ENCODE measurements around the gene BPIFA1. TPM values are rescaled to one million over a fixed set of nuclear protein-coding genes. Genes with fewer than 3 reads are reported as not detected.

BPIFA1 gene
- total RNA-seq, 1 donor from 2014 or later: not detected

- intact Hi-C loops (cut with DNase I): no loop called here
- ATAC-seq: no peak
- DNase-seq (ENCODE audit: low spot score): no peak
Observed at GRCh38 chr20:33237989-33238388, 2.2 kb downstream of the BPIFA1 start.

GRCh38 chr20:33239418-33239817 lies 3.6 kb downstream of the BPIFA1 start:
- intact Hi-C loops (cut with DNase I): no loop called here
- DNase-seq (ENCODE audit: low spot score) (no peak), ATAC-seq (no peak)

DNA sequence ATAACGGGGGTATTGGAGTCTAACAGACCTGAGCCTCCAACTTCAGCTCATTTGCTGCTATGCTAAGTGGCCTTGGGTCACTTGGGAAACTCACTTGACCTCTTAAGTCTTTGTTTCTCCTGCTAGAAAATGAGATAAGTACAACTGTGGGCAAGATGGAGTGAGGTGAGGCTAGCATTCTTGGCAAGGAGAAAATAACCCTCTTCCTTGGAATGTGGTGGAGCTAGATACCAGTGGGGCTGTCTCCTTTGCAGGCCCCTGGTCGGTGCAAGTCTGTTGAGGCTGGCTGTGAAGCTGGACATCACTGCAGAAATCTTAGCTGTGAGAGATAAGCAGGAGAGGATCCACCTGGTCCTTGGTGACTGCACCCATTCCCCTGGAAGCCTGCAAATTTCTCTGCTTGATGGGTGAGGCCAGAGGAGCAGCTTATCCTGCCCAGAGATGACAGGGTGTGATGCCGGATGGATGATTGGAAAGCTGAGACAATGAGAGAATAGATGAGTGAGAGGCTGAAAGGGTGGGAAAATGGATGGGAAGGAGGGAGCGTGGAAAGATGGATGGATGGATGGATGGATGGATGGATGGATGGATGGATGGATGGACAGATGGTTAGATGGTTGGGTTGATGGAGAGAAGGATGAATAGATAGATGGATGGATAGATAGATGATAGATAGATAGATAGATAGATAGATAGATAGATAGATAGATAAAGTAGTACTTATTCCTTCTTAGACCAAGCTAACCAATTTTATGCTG lies 4.4 kb downstream of the BPIFA1 start:
- ATAC-seq (no peak), DNase-seq (ENCODE audit: low spot score) (no peak)
- intact Hi-C loops (cut with DNase I): no loop called here

- intact Hi-C loops (cut with DNase I): no loop called here
- DNase-seq (ENCODE audit: low spot score) (no peak), ATAC-seq (no peak)
Observed at GRCh38 chr20:33240923-33241322, 5.1 kb downstream of the BPIFA1 start.

DNA sequence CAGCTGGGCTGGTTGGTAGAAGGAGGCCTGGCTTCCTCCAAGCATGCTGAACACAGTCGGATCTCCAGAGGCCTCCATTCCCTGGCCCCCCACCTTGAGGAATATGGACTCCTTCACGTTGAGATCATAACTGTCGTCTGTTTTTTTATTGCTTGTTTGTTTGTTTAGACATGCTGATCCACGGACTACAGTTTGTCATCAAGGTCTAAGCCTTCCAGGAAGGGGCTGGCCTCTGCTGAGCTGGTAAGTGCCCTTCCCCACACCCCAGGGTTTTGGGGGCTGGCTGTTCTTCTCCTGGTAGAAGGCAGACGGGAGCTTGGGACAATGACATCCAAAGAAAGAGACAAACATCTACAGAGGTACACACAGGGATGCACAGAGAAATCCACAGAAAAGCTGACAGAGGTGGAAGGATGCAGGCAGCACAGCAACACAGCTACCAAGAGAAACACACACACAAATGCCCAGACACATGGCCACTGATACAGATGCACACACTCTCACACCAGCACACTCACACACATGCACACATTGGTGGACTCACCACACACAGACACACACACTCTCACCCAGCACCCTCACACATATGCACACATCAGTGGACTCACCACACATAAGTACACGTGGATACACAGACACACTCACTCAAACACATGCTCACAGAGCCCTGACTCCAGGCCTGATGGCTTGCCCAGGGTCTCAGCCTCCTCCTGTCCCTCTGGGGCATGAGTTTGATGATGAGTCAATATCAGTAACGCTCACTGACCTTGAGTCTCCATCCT lies 6.7 kb downstream of the BPIFA1 start:
- ATAC-seq: no peak
- intact Hi-C loops (cut with DNase I): no loop called here
- DNase-seq (ENCODE audit: low spot score): no peak

DNA sequence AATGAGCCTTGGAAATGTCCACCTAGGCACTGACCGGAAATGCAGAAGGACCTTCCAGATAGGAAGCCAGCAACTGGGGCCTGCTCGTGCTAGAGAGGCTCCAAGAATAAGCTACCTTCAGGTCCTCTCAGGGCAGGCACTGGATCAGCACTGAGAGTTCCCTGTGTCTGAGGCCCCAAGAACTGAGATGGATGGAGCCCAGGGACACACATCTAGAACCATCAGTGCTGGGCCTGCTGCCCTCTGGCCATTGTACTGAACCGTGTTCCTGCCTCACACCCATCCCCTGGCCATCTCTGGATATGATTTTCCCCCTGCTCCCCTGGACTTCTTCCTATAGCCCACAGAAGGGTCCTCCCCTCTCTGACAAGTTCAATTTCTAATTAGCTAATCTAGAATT lies 10.3 kb downstream of the BPIFA1 start:
- intact Hi-C loops (cut with DNase I): no loop called here
- DNase-seq (ENCODE audit: low spot score): no peak
- ATAC-seq: no peak

- ATAC-seq (no peak), DNase-seq (ENCODE audit: low spot score) (no peak)
- intact Hi-C loops (cut with DNase I): no loop called here
Observed at GRCh38 chr20:33249456-33249855, 13.7 kb downstream of the BPIFA1 start.

DNA sequence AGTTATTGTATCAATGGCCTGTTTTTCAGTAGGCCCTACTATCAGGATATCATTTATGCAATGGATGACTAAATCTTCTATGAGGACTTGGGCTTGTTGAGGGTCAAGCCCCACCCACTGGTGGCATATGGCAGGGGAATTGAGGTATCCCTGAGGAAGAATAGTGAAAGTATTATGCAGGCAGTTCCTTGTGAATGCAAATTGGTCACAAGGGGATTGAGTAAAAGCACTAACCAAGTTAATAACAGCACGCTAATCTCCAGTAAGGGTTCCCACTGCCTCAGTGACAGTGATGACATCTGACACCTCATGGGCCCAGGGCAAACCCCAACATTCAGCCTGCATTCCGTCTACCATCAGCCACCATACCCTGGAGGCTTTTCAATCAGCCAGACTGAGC lies 14.9 kb downstream of the BPIFA1 start:
- DNase-seq (ENCODE audit: low spot score): no peak
- no peak for ATAC-seq
- intact Hi-C loops (cut with DNase I): no loop called here

- no peak for DNase-seq (ENCODE audit: low spot score)
- ATAC-seq: no peak
- intact Hi-C loops (cut with DNase I): no loop called here
Observed at GRCh38 chr20:33251496-33251895, 15.7 kb downstream of the BPIFA1 start.

DNA sequence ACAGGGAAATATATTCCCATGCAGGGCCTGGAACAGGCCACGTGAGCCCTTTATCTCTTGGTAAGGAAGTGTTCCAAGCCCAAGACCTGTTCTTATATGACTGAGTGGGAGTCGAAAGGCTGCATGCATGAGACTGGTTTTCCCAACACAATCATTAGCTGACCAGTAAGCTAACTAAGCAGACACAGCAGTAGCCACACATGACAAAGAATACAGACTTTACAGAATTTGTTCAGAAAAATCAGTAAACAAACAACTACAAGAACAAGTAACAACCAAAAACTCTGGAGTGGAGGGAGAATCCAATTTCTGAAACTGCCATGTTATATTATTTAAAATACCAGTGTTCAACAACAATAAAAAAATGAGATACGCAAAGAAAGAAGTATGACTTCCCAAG lies 16.7 kb downstream of the BPIFA1 start:
- ATAC-seq (no peak), DNase-seq (ENCODE audit: low spot score) (no peak)
- intact Hi-C loops (cut with DNase I): no loop called here

DNA sequence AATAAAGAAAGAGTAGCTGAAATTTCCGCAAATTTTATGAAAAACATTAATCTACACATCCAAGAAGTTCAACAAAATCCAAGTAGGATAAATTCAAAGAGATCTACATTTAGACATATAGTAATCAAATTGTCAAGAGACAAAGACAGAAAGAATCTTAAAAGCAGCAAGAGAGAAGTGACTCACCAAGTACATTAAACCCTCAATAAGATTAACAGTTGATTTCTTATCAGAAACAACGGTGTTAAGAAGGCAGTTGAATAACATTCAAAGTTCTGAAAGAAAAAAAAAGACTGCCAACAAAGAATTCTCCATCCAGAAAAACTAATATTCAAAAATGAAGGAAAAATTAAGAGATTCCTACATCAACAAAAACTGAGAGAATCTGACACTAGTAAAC lies 19.2 kb downstream of the BPIFA1 start:
- no peak for ATAC-seq
- DNase-seq (ENCODE audit: low spot score): no peak
- intact Hi-C loops (cut with DNase I): no loop called here

DNA sequence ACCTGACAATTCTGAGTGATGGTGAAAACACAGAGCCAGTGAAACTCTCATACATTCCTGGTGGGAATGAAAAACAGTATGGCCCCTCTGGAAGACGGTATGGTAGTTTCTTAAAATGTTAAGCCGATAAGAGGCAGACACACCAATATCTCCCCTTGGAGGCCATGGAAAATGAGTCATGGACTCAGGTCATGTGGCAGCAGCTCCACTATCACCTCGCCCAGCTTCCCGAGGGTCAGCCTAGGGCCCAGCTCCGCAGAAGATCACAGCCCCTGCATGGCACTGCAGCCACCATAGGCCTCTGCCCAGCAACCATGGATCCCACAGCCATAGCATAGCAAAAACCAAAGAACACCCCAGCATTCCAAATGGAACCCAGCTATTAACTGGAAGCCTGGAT lies 21.4 kb downstream of the BPIFA1 start:
- ATAC-seq (no peak), DNase-seq (ENCODE audit: low spot score) (no peak)
- intact Hi-C loops (cut with DNase I): no loop called here

- intact Hi-C loops (cut with DNase I): no loop called here
- DNase-seq (ENCODE audit: low spot score) (no peak), ATAC-seq (no peak)
Observed at GRCh38 chr20:33259371-33259770, 23.6 kb downstream of the BPIFA1 start.

- intact Hi-C loops (cut with DNase I): no loop called here
- no peak for DNase-seq (ENCODE audit: low spot score)
- no peak for ATAC-seq
Observed at GRCh38 chr20:33261465-33261864, 25.7 kb downstream of the BPIFA1 start.

DNA sequence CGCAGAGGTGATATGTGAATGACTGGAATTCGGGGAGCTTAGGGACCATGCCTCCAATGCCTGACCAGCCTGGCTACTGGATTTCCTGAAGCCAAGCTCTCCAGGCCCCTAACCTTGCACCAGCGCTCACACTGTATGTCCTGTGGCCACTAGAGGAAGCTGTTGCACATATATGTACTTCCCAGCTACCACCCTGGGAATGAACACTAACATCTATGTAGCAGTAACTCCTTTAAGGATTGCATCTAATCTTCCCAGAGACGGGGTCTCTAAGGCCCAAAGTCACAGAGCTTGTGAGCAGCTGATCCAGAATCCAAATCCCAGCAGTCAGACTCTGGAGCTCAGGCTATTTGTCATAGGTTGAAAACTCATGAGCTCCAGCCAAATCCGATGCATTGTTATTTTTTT lies 26.9 kb downstream of the BPIFA1 start:
- DNase-seq (ENCODE audit: low spot score) (no peak), ATAC-seq (no peak)
- intact Hi-C loops (cut with DNase I): no loop called here

DNA sequence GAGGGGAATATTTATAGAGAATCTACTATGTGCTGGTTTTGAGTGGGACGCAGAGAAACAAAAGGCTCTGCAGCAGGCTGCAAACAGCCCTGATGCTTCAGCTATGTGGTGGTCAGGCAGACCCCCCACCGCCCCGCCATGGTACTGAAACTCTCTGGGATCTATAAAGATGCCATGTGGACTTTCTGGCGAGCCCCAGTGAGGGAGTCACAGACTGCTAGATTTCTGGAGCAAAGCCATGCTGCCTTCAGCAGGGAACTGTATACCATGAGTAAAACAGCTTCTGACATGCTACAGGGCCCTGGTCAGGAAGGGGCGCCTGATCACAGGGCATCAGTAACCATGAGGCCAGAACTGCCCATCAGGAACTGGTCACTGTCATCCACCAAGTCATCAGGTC lies 28.0 kb downstream of the BPIFA1 start:
- DNase-seq (ENCODE audit: low spot score) (no peak), ATAC-seq (no peak)
- intact Hi-C loops (cut with DNase I): no loop called here

GRCh38 chr20:33267701-33268100 lies 31.9 kb downstream of the BPIFA1 start:
- intact Hi-C loops (cut with DNase I): no loop called here
- no peak for DNase-seq (ENCODE audit: low spot score)
- ATAC-seq: no peak

DNA sequence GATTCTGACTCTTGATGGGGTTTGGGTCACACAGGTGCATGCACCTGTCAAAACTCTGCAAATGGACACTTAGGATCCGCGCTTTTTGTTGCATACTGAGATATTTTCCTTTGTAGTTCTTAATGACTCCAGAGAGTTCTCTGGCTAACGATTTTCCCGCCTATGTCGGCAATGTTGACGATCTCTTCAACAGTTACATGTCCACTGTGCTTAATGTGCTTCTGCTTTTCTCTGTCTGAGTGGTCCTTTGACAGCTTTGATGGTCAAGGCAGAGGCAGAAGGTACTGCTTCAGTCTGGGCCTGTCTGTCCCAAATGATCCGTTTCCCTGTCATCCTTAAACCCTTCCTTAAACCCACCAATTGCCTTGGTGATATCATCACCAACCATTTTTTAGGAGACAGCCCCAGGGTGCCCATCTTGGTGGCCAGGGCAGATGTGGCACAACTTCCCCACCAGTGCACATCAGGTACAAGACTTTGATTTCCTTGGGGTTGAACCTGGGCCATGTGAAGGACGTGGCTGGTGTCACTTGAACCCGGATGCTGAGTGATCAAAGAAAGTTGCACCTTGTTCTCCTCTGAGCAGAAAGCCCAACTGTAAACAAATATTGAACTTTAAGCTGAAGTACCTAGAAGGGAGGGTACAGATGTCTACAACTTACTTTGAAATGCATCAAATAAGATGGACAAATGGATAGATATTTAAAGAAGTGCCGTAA lies 36.5 kb downstream of the BPIFA1 start:
- DNase-seq (ENCODE audit: low spot score) (no peak), ATAC-seq (no peak)
- intact Hi-C loops (cut with DNase I): no loop called here

DNA sequence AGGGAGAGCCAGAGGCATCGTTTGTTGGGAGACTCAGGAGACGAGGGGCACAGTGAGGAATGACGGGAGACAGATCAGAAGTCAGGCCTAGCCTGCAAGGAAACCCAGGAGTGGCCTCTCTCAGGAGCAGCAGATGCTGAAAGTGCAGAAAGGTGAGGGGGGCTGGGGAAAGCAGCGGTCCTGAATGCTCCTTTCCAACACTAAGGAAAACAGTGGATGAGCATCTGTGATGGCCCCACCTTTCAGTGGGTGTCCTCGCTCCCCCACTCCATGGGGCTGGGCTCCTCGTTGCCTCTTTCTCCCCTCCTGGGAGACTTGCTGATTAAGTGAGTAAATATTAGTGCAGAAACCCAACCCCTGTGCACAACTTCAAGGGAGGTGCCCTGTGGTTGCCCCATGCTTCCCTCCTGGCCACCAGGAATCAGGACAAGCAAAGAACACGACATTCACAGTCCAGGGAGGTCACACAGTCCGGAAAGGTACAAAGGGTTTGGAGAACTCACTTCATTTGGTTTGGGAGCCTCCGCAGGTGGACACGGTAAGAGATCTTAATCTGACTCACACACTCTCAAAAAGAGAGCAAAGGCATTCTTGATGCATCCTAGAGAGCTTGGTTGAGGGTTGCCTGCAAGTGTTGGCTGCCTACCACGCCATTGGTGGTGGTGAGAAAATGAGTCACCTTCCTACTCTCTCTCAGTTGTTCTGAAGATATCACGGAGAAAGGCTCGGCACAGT lies 37.5 kb downstream of the BPIFA1 start:
- DNase-seq (ENCODE audit: low spot score) (no peak), ATAC-seq (no peak)
- intact Hi-C loops (cut with DNase I): no loop called here

All from sciatic nerve (tissue), 2 donors.